ENCODE measurements around the gene SORCS2.

- TF ChIP-seq CTCF (IDR thresholded peaks at IDR 0.05) (no peak), POLR2A (IDR thresholded peaks at IDR 0.05) (no peak)
Measured at GRCh38 chr4:7398788-7399439, 206.6 kb downstream of the SORCS2 start.

Measured in prostate gland (tissue), 2 donors.